ENCODE measurements around the gene C2orf78. TPM values are rescaled to one million over a fixed set of nuclear protein-coding genes. Genes with fewer than 3 reads are reported as not detected.

The C2orf78 gene
- total and polyA plus RNA-seq, 9 of the 15 experiments (the other 6 are each of a cell fraction or from before 2014, with no cell fraction given) = 0.04 to 0.28 (median 0.20) TPM

GRCh38 chr2:73739101-73739500, 44.9 kb upstream of the C2orf78 start:
- H3K9me3 ChIP-seq (replicated peaks; ENCODE audit: control insufficient read depth, insufficient read depth, low read depth, low read length) = peaks cover 3% of the 10 kb centered on the region
- TF ChIP-seq SIRT6 (IDR thresholded peaks at IDR 0.05; ENCODE audit: low read depth, low read length) (no peak), NCOR1 (IDR thresholded peaks at IDR 0.05) (no peak), ELF1 (tag; IDR thresholded peaks at IDR 0.05) (no peak), ZNF609 (CRISPR knock-in tag; IDR thresholded peaks at IDR 0.05; ENCODE audit: borderline replicate concordance) (no peak), FOXK1 (CRISPR knock-in tag; IDR thresholded peaks at IDR 0.05; ENCODE audit: borderline replicate concordance) (no peak), FOXJ2 (tag; IDR thresholded peaks at IDR 0.05) (no peak), SIX5 (IDR thresholded peaks at IDR 0.05; ENCODE audit: borderline replicate concordance in 1 of 2, insufficient read depth in 1 of 2, low read depth in 1 of 2, low read length in 2 of 2) (no peak), SMAD1 (IDR thresholded peaks at IDR 0.05; ENCODE audit: low read depth, low read length, partially characterized antibody) (no peak), ZNF184 (CRISPR knock-in tag; IDR thresholded peaks at IDR 0.05) (no peak), ARID1B (IDR thresholded peaks at IDR 0.05) (no peak), EP300 (IDR thresholded peaks at IDR 0.05; ENCODE audit: low read length) (no peak), ZHX1 (conservative IDR thresholded peaks at IDR 0.05; ENCODE audit: low read length) (no peak), PRMT5 (CRISPR knock-in tag; IDR thresholded peaks at IDR 0.05) (no peak), ZFP91 (CRISPR knock-in tag; IDR thresholded peaks at IDR 0.05) (no peak)
- peaks cover 4 to 5% of the 10 kb centered on the region in 2 experiments; a peak in 4 of 5 replicates for H3K4me1 ChIP-seq (replicated peaks in 1 of 2; ENCODE audit: control insufficient read depth in 2 of 2, insufficient read depth in 2 of 2, low read length in 2 of 2)
- WGBS (ENCODE audit: insufficient coverage, low coverage, missing lambda C conversion rate) = 28% methylated on average over 3 of the region's 3 CpGs
- no peak overlapping the region for H3K9ac ChIP-seq (ENCODE audit: insufficient read depth in 1 of 2, low read depth in 2 of 2, low read length in 2 of 2)
- H3K4me3 ChIP-seq = no peak overlapping the region
- H2AFZ ChIP-seq (ENCODE audit: low read depth, low read length) = no peak overlapping the region
- ATAC-seq = no peak
- intact Hi-C loops (cut with micrococcal nuclease) = loop anchor here (5.0 kb wide), 1 partner anchor 42 kb away; no protein-coding TSS in a partner anchor
- no peak for DNase-seq (ENCODE audit: extremely low read depth in 1 of 4, low spot score in 3 of 4)
- H3K4me2 ChIP-seq (ENCODE audit: insufficient read depth, low read length) = no peak overlapping the region
- H4K20me1 ChIP-seq (replicated peaks; ENCODE audit: control insufficient read depth, insufficient read depth, low read length) = no peaks in the 10 kb centered on the region
- no peaks in the 10 kb centered on the region for H3K27me3 ChIP-seq (ENCODE audit: control insufficient read depth in 2 of 2, insufficient read depth in 2 of 2, low read length in 2 of 2)
- in situ Hi-C loops (cut with MboI) = no loop called here
- H3K79me2 ChIP-seq (ENCODE audit: control insufficient read depth, insufficient read depth, low read length) = peaks cover 18% of the 10 kb centered on the region
- no peaks in the 10 kb centered on the region for H3K9me1 ChIP-seq (ENCODE audit: control insufficient read depth, insufficient read depth, low read length)
- POLR2A ChIA-PET = interaction anchor here (0.6 kb wide), 1 partner anchor 136 kb away, joined by 5 read pairs; no protein-coding TSS in a partner anchor
- FAIRE-seq = no peak
- peaks cover 6% of the 10 kb centered on the region; the same call in 1 of the 3 replicates for H3K36me3 ChIP-seq (ENCODE audit: control insufficient read depth, insufficient read depth, low read length)
- no peak overlapping the region for H3K27ac ChIP-seq (ENCODE audit: extremely low read depth, low read depth, low read length)
- CTCF ChIA-PET (ENCODE audit: low intra/inter-chr PET ratio) = no interaction called here
- no TSS peak for BruUV-seq (replicated peaks)
